ENCODE data around the gene ERN1. TPM values are rescaled to one million over a fixed set of nuclear protein-coding genes. Genes with fewer than 3 reads are reported as not detected.

Gene ERN1
- total and polyA plus RNA-seq, 2 donors (not counting 3 experiments of a cell fraction or from before 2014, with no cell fraction given) = 9.1 to 21.5 TPM

- DNase-seq (ENCODE audit: low read depth, low spot score) (peak; percentile 35), FAIRE-seq (peak; percentile 70)
- ChIA-PET POLR2A (interaction anchor here (1.2 kb wide), 1 partner anchor 16 kb away, joined by 6 read pairs; no protein-coding TSS in a partner anchor), CTCF (interaction anchor here (1.0 to 15.1 kb wide), 7 partner anchors 13 to 111 kb away, joined by 3 to 802 read pairs (median 19); partner anchors contain the start of genes ERN1 and GH1)
- H2AFZ ChIP-seq (ENCODE audit: low read depth, low read length) = no peak overlapping the region
- peak overlapping the region; percentile 16 for H3K27ac ChIP-seq (ENCODE audit: insufficient read depth, low read depth, low read length)
- peaks cover 51% of the 10 kb centered on the region for H3K4me1 ChIP-seq (ENCODE audit: control insufficient read depth, extremely low read depth, insufficient read depth, low read length)
- no TSS peak for BruUV-seq (replicated peaks)
- no peaks in the 10 kb centered on the region for H3K27me3 ChIP-seq (ENCODE audit: control insufficient read depth in 2 of 2, insufficient read depth in 2 of 2, low read length in 2 of 2)
- H3K9me1 ChIP-seq (replicated peaks; ENCODE audit: control insufficient read depth, extremely low read depth, insufficient read depth, low read length) = no peaks in the 10 kb centered on the region
- H3K4me3 ChIP-seq (replicated peaks in 1 of 3; ENCODE audit: insufficient read depth in 1 of 3, low read depth in 1 of 3, low read length in 3 of 3) = no peak overlapping the region
- H3K9me3 ChIP-seq (replicated peaks; ENCODE audit: control insufficient read depth, insufficient read depth, low read length) = no peaks in the 10 kb centered on the region
- no peaks in the 10 kb centered on the region for H3K36me3 ChIP-seq (ENCODE audit: control insufficient read depth in 2 of 2, extremely low read depth in 1 of 2, insufficient read depth in 2 of 2, low read length in 2 of 2)
- intact Hi-C loops (cut with micrococcal nuclease) (no loop called here), dilution Hi-C loops (cut with MboI; ENCODE audit: extremely low pct_ligation_motif_present, low sequenced_read_pairs) (no loop called here)
- H3K79me2 ChIP-seq (ENCODE audit: control insufficient read depth, insufficient read depth, low read length) = peaks cover 24% of the 10 kb centered on the region
- H3K4me2 ChIP-seq (ENCODE audit: insufficient read depth, low read length) = no peak overlapping the region
- peak; percentile 29 for TF ChIP-seq GATA2 (IDR thresholded peaks at IDR 0.05; ENCODE audit: insufficient read depth, insufficient read length, low read depth, low read length)
- TF ChIP-seq, protein P1, sequence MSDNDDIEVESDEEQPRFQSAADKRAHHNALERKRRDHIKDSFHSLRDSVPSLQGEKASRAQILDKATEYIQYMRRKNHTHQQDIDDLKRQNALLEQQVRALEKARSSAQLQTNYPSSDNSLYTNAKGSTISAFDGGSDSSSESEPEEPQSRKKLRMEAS (IDR thresholded peaks at IDR 0.05; ENCODE audit: insufficient read depth, insufficient read length) = no peak
- no peaks in the 10 kb centered on the region for H4K20me1 ChIP-seq (replicated peaks; ENCODE audit: control insufficient read depth, extremely low read depth, insufficient read depth, low read length)
- H3K9ac ChIP-seq (replicated peaks; ENCODE audit: extremely low read depth, insufficient read depth, low read length) = no peak overlapping the region
These were observed 107.3 kb downstream of the ERN1 start for GRCh38 chr17:64022611-64023063.

DNA sequence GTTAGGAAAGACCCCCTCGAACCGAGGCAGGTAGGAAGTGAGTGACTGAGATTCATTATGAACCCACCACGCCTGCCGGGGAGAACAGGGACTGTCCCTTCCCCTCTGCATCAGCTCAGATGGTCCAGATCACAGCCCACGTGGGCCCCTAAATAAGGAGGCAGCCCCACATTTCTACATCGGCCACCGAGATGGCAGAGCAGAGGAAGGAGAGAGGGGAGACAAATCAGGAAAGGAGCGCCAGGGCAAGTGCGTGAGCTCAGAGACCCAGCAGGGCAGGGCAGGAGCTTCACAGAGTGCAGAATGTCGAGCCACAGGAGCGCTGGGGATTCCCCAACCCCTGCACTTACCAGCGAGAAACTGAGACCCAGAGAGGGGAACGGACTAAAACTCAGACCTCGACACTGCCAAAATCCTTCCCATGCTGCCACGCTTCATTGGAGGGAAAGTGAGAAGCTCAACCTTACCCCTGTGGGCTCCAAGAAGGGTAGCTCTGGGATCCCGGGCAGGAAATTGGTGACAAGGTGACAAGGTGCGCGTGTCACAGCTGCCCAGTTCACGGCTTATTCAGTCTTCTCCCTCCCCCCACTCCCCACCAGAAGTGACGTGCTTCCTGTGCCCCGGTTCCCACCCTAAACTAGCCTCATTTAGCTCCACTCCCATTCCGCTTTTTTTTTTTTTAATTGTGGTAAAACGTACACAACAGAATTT, 109.7 kb downstream of the ERN1 start, which contains the start of gene ICAM2:
ICAM2 (minus strand) TSS at position 578 of the 711 bp plus-strand sequence. CDS start 13,942 bp downstream, outside the sequence.
- TSS peak; percentile 56 for BruUV-seq (replicated peaks)
- peak within 1 kb of the TSS; percentile 38 for H2AFZ ChIP-seq (ENCODE audit: low read depth, low read length)
- H3K9me1 ChIP-seq (replicated peaks; ENCODE audit: control insufficient read depth, extremely low read depth, insufficient read depth, low read length) = no peaks in the 10 kb centered on the region
- TF ChIP-seq, protein P2, sequence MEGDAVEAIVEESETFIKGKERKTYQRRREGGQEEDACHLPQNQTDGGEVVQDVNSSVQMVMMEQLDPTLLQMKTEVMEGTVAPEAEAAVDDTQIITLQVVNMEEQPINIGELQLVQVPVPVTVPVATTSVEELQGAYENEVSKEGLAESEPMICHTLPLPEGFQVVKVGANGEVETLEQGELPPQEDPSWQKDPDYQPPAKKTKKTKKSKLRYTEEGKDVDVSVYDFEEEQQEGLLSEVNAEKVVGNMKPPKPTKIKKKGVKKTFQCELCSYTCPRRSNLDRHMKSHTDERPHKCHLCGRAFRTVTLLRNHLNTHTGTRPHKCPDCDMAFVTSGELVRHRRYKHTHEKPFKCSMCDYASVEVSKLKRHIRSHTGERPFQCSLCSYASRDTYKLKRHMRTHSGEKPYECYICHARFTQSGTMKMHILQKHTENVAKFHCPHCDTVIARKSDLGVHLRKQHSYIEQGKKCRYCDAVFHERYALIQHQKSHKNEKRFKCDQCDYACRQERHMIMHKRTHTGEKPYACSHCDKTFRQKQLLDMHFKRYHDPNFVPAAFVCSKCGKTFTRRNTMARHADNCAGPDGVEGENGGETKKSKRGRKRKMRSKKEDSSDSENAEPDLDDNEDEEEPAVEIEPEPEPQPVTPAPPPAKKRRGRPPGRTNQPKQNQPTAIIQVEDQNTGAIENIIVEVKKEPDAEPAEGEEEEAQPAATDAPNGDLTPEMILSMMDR (IDR thresholded peaks at IDR 0.05; ENCODE audit: extremely low read depth in 1 of 2, insufficient read depth in 1 of 2, low read depth in 1 of 2, low read length in 2 of 2) = no peak
- TF ChIP-seq GATA2 (IDR thresholded peaks at IDR 0.05; ENCODE audit: insufficient read depth, insufficient read length, low read depth, low read length) = no peak
- TF ChIP-seq, protein P1 (IDR thresholded peaks at IDR 0.05; ENCODE audit: insufficient read depth, insufficient read length) = no peak
- TF ChIP-seq EZH2 (IDR thresholded peaks at IDR 0.05; ENCODE audit: borderline replicate concordance, low read depth, low read length, severe bottlenecking) = no peak
- peak; percentile 48 for TF ChIP-seq POLR2A (IDR thresholded peaks at IDR 0.05; ENCODE audit: low read depth, low read length)
- TF ChIP-seq JUN (IDR thresholded peaks at IDR 0.05; ENCODE audit: borderline replicate concordance, insufficient read depth, insufficient read length, low read depth) = no peak
- no peak for TF ChIP-seq FOS (IDR thresholded peaks at IDR 0.05; ENCODE audit: borderline replicate concordance, insufficient read depth, low read length)
- TF ChIP-seq POLR2AphosphoS5 (IDR thresholded peaks at IDR 0.05; ENCODE audit: insufficient read depth, low read depth, low read length) = peak; percentile 84
- TF ChIP-seq MYC (IDR thresholded peaks at IDR 0.05; ENCODE audit: low read depth, low read length) = peak; percentile 55
- peak within 1 kb of the TSS; percentile 74 for H3K4me2 ChIP-seq (ENCODE audit: insufficient read depth, low read length)
- peaks cover 67% of the 10 kb centered on the region for H3K4me1 ChIP-seq (ENCODE audit: control insufficient read depth, extremely low read depth, insufficient read depth, low read length)
- dilution Hi-C loops (cut with MboI; ENCODE audit: extremely low pct_ligation_motif_present, low sequenced_read_pairs) (no loop called here), intact Hi-C loops (cut with micrococcal nuclease) (loop anchor here (1.0 kb wide), 1 partner anchor 14 kb away; no protein-coding TSS in a partner anchor)
- no peaks in the 10 kb centered on the region for H4K20me1 ChIP-seq (replicated peaks; ENCODE audit: control insufficient read depth, extremely low read depth, insufficient read depth, low read length)
- no peaks in the 10 kb centered on the region for H3K9me3 ChIP-seq (replicated peaks; ENCODE audit: control insufficient read depth, insufficient read depth, low read length)
- H3K27me3 ChIP-seq (ENCODE audit: control insufficient read depth in 2 of 2, insufficient read depth in 2 of 2, low read length in 2 of 2) = no peaks in the 10 kb centered on the region
- FAIRE-seq = peak; percentile 82
- POLR2A ChIA-PET = interaction anchor here (0.6 to 2.3 kb wide), 9 partner anchors 9 to 134 kb away, joined by 3 to 13 read pairs (median 3); no protein-coding TSS in a partner anchor
- H3K79me2 ChIP-seq (ENCODE audit: control insufficient read depth, insufficient read depth, low read length) = peaks cover 27% of the 10 kb centered on the region
- peak; percentile 71 for DNase-seq (ENCODE audit: low read depth, low spot score)
- H3K36me3 ChIP-seq (ENCODE audit: control insufficient read depth in 2 of 2, extremely low read depth in 1 of 2, insufficient read depth in 2 of 2, low read length in 2 of 2) = no peaks in the 10 kb centered on the region
- H3K9ac ChIP-seq (replicated peaks; ENCODE audit: extremely low read depth, insufficient read depth, low read length) = peak within 1 kb of the TSS; percentile 91
- peak within 1 kb of the TSS; percentile 49 to 63 (median 54) for H3K4me3 ChIP-seq (replicated peaks in 1 of 3; ENCODE audit: insufficient read depth in 1 of 3, low read depth in 1 of 3, low read length in 3 of 3)
- CTCF ChIA-PET = interaction anchor here (0.7 to 15.1 kb wide), 9 partner anchors 9 to 112 kb away, joined by 3 to 802 read pairs (median 10); partner anchors contain the start of gene ERN1
- H3K27ac ChIP-seq (ENCODE audit: insufficient read depth, low read depth, low read length) = peak within 1 kb of the TSS; percentile 94
